H1 (cell line): Measurements from ENCODE around the gene KLHL41. TPM values are rescaled to one million over a fixed set of nuclear protein-coding genes. Genes with fewer than 3 reads are reported as not detected.
A peak's percentile ranks its signal among the peaks of the same experiment; 100 is the strongest.

ENCODE experiments used
- CHD2 ChIP-seq: IDR thresholded peaks from 2 replicates; pipeline ENCODE4 v1.6.1; 2012; ENCODE audit warnings: low read length, improper control_type of control experiment
- CREB1 ChIP-seq: IDR thresholded peaks from 2 replicates; pipeline ENCODE4 v1.6.1; 2012; ENCODE audit warnings: inconsistent platforms
- GABPA ChIP-seq: IDR thresholded peaks from 2 replicates; pipeline ENCODE4 v1.6.1; 2011; ENCODE audit warnings: mild to moderate bottlenecking, low read length, moderate library complexity, borderline replicate concordance; ENCODE audit not compliant: insufficient read depth
- GTF2F1 ChIP-seq: IDR thresholded peaks from 2 replicates; pipeline ENCODE4 v1.6.1; 2012; ENCODE audit warnings: low read depth, low read length, improper control_type of control experiment, borderline replicate concordance
- HDAC2 ChIP-seq, 2 experiments: fragments of 300-600 bp in 1 of 2; sonication (generic) in 1 of 2; IDR thresholded peaks; 2 replicates each; pipeline ENCODE4 v1.6.1; 2011 to 2012; ENCODE audit warnings: low read depth in 2 of 2, low read length in 2 of 2, mild to moderate bottlenecking in 2 of 2, moderate library complexity in 2 of 2, borderline replicate concordance in 1 of 2, inconsistent platforms in 1 of 2
- JUN ChIP-seq: IDR thresholded peaks from 2 replicates; pipeline ENCODE4 v1.6.1; 2011; ENCODE audit warnings: low read depth, mild to moderate bottlenecking, improper control_type of control experiment, low read length
- KDM4A ChIP-seq: IDR thresholded peaks from one replicate; pipeline ENCODE4 v1.7.1; 2012; ENCODE audit warnings: low read depth, mild to moderate bottlenecking, moderate library complexity, low read length, inconsistent platforms; ENCODE audit not compliant: severe bottlenecking
- NANOG ChIP-seq: IDR thresholded peaks from 2 replicates; pipeline ENCODE4 v1.6.1; 2011; ENCODE audit warnings: low read length, low read depth, mild to moderate bottlenecking, inconsistent platforms; ENCODE audit not compliant: insufficient read depth, poor library complexity, severe bottlenecking
- RBBP5 ChIP-seq: IDR thresholded peaks from 2 replicates; pipeline ENCODE4 v1.7.1; 2012; ENCODE audit warnings: low read depth, mild to moderate bottlenecking, inconsistent platforms, low read length, moderate library complexity, borderline replicate concordance
- SAP30 ChIP-seq: fragments of 300-600 bp; sonication (generic); IDR thresholded peaks from 2 replicates; pipeline ENCODE4 v1.7.1; 2012; ENCODE audit warnings: low read length, moderate library complexity, mild to moderate bottlenecking, inconsistent platforms; ENCODE audit not compliant: insufficient read depth, insufficient replicate concordance
- SIRT6 ChIP-seq: IDR thresholded peaks from one replicate; pipeline ENCODE4 v1.7.1; 2012; ENCODE audit warnings: low read length, inconsistent platforms
- SP4 ChIP-seq: IDR thresholded peaks from 2 replicates; pipeline ENCODE4 v1.6.1; 2012; ENCODE audit warnings: low read length, inconsistent platforms
- SRF ChIP-seq: IDR thresholded peaks from 2 replicates; pipeline ENCODE4 v1.6.1; 2011; ENCODE audit warnings: mild to moderate bottlenecking, low read depth, low read length, moderate library complexity
- TAF7 ChIP-seq: optimal IDR thresholded peaks from 2 replicates; pipeline ENCODE3; 2011; ENCODE audit warnings: low read depth, mild to moderate bottlenecking, inconsistent platforms, low read length, moderate library complexity, borderline replicate concordance
- TBP ChIP-seq: IDR thresholded peaks from 2 replicates; pipeline ENCODE4 v1.6.1; 2011; ENCODE audit warnings: low read depth, low read length, improper control_type of control experiment
- polyA plus RNA-seq, 7 experiments: library from polyadenylated mRNA; depleted of rRNA in 3 of 7; stranded (reverse) in 5 of 7; unstranded in 2 of 7; fragments of >200 nt in 5 of 7; fragments of 200-250 nt in 2 of 7; gene quantifications; 1 replicate in 5 of 7; 2 replicates in 1 of 7; 4 replicates in 1 of 7; pipeline versions ENCODE4 v1.2.1 to v1.2.3, GENCODE V29; 2011 to 2013; ENCODE audit warnings: missing spikeins in 2 of 7, mixed read lengths in 2 of 7
- total RNA-seq: library from RNA; stranded (reverse); fragmentation: NEBNext Ultra II Directional; extraction: Animal tissue kit (Norgen Biotek cat#: 25700); gene quantifications from 2 replicates; pipeline ENCODE4 v1.2.1, GENCODE V29; 2021
- TF ChIP-seq, protein P1 (sequence below): IDR thresholded peaks from 2 replicates; pipeline ENCODE4 v1.6.1; 2012; ENCODE audit warnings: low read length, inconsistent platforms
- TF ChIP-seq, protein P2 (sequence below): IDR thresholded peaks from 2 replicates; pipeline ENCODE4 v1.6.1; 2011; ENCODE audit warnings: low read length, improper control_type of control experiment

KLHL41 gene
- total and polyA plus RNA-seq, 2 of the 8 experiments (the other 6 are each of a cell fraction or from before 2014, with no cell fraction given), result not detected

DNA sequence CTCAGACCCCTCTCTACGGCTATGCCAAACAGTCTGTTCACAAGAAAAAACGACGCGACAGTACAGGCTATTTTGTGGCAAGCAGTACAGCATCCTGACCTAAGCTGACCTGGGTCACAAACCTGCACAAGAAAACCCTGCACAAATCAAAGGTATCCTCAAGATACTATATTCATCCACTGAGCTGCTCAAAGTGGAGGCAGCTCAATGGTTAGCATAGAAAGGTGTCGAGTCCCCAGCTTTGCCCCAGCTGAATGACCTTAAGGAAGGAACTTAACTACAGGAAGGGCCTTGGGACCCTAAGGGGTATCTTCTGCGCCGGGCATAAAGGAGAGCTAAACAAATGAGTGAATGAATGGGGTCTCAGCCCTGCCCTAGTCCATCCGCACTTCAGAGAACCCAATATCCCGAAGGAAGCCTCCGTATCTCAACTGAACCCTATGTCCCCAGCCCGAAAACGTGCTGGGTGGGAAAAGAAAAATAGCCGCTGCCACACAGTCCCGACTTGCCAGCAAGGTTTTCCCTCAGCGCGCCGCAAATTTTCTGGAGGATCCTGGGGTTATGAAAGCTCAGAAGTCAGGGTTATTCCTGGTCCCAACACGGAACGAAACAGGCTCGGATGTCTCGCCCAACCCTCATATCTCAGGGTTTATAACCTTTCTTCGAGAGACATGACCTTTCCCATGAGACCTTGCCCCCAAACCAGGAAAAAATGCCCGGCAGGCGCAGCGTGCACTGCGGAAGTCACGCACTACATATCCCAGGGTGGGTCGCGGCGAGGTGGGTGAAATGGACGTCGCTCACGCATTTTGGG lies 63.9 kb downstream of the KLHL41 start, which contains the start of gene FASTKD1 (continued):
- TF ChIP-seq SAP30 (no peak), TBP (peak; percentile 83), TAF7 (peak; percentile 50), SRF (no peak), KDM4A (peak; percentile 43), RBBP5 (peak; percentile 88), CHD2 (peak; percentile 69), HDAC2 (IDR thresholded peaks at IDR 0.05; ENCODE audit: borderline replicate concordance in 1 of 2, low read depth in 2 of 2, low read length in 2 of 2) (0 out of 4 replicates have a peak, but pooled peaks of 1 of the 2 experiments have one; percentile 68), JUN (no peak), NANOG (no peak), SP4 (no peak; the same call in 1 of the 2 replicates), GTF2F1 (no peak), GABPA (0 out of 2 replicates have a peak, but pooled peaks have one; percentile 31), SIRT6 (no peak), CREB1 (peak; percentile 91)
- TF ChIP-seq, protein P1, sequence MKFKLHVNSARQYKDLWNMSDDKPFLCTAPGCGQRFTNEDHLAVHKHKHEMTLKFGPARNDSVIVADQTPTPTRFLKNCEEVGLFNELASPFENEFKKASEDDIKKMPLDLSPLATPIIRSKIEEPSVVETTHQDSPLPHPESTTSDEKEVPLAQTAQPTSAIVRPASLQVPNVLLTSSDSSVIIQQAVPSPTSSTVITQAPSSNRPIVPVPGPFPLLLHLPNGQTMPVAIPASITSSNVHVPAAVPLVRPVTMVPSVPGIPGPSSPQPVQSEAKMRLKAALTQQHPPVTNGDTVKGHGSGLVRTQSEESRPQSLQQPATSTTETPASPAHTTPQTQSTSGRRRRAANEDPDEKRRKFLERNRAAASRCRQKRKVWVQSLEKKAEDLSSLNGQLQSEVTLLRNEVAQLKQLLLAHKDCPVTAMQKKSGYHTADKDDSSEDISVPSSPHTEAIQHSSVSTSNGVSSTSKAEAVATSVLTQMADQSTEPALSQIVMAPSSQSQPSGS, result 0 out of 2 replicates have a peak, but pooled peaks have one; percentile 53
- TF ChIP-seq, protein P2, sequence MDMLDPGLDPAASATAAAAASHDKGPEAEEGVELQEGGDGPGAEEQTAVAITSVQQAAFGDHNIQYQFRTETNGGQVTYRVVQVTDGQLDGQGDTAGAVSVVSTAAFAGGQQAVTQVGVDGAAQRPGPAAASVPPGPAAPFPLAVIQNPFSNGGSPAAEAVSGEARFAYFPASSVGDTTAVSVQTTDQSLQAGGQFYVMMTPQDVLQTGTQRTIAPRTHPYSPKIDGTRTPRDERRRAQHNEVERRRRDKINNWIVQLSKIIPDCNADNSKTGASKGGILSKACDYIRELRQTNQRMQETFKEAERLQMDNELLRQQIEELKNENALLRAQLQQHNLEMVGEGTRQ, result no peak
